Hepatic stellate cell (primary cell): ENCODE data around the gene GPD1.
"Not testable (repeated sequence)": the region's sequence is repeated elsewhere in the genome, so short reads cannot be mapped to it uniquely, and the experiment has no call there.

Experiments used
- DNase-seq: peaks from one replicate; pipeline ENCODE4 v3.0.0; 2011; ENCODE audit warnings: low spot score

GPD1 gene

GRCh38 chr12:50127546-50127945 is 23.7 kb downstream of the GPD1 start:
- no peak for DNase-seq

GRCh38 chr12:50129290-50129689 is 25.5 kb downstream of the GPD1 start:
- no peak for DNase-seq

- no peak for DNase-seq
Observed at GRCh38 chr12:50132505-50133135, 28.8 kb downstream of the GPD1 start.

GRCh38 chr12:50142993-50143392 is 39.2 kb downstream of the GPD1 start:
- DNase-seq: no peak

GRCh38 chr12:50145439-50145838 is 41.6 kb downstream of the GPD1 start:
- no peak for DNase-seq

GRCh38 chr12:50147281-50147680 is 43.5 kb downstream of the GPD1 start:
- DNase-seq: no peak

- not testable (repeated sequence) for DNase-seq
Observed at GRCh38 chr12:50148011-50148410, 44.2 kb downstream of the GPD1 start.

GRCh38 chr12:50149311-50149710 is 45.5 kb downstream of the GPD1 start:
- no peak for DNase-seq

- DNase-seq: no peak
Observed at GRCh38 chr12:50151047-50151687, 47.4 kb downstream of the GPD1 start.

GRCh38 chr12:50154947-50155346 is 51.1 kb downstream of the GPD1 start:
- not testable (repeated sequence) for DNase-seq

GRCh38 chr12:50156641-50157040 is 52.8 kb downstream of the GPD1 start:
- DNase-seq: no peak

- DNase-seq: no peak
Observed at GRCh38 chr12:50157259-50157658, 53.5 kb downstream of the GPD1 start.

- DNase-seq: no peak
Observed at GRCh38 chr12:50160643-50161042, 56.8 kb downstream of the GPD1 start.
